NCI-H2081 treated with DMSO at 0.1 percent for 48 hours (cell line): ENCODE measurements around the gene SLC24A3.
"Not testable (repeated sequence)": the region's sequence is repeated elsewhere in the genome, so short reads cannot be mapped to it uniquely, and the experiment has no call there.

Experiments used
- DNase-seq: peaks from one replicate; lab custom pipeline; 2025; lab: John Stamatoyannopoulos, UW

The SLC24A3 gene

GRCh38 chr20:19747903-19748302 lies 535.5 kb downstream of the SLC24A3 start:
- DNase-seq: no peak

GRCh38 chr20:19748681-19749080 lies 536.2 kb downstream of the SLC24A3 start:
- no peak for DNase-seq

- no peak for DNase-seq
Observed at GRCh38 chr20:19749618-19750071, 537.2 kb downstream of the SLC24A3 start.

GRCh38 chr20:19750101-19750606 lies 537.7 kb downstream of the SLC24A3 start:
- no peak for DNase-seq

GRCh38 chr20:19750907-19751636 lies 538.6 kb downstream of the SLC24A3 start:
- no peak for DNase-seq

GRCh38 chr20:19754201-19754600 lies 541.8 kb downstream of the SLC24A3 start:
- not testable (repeated sequence) for DNase-seq

- no peak for DNase-seq
Observed at GRCh38 chr20:19756761-19757486, 544.5 kb downstream of the SLC24A3 start.

GRCh38 chr20:19757487-19758132 lies 545.2 kb downstream of the SLC24A3 start:
- DNase-seq: no peak

- DNase-seq: no peak
Observed at GRCh38 chr20:19758133-19758500, 545.7 kb downstream of the SLC24A3 start, which contains the start of gene RIN2. RIN2 (plus strand) TSS chr20:19758258; CDS start chr20:19889602, 131,344 bp downstream.

- DNase-seq: no peak
Observed at GRCh38 chr20:19758501-19759331, 546.3 kb downstream of the SLC24A3 start.

- DNase-seq: no peak
Observed at GRCh38 chr20:19760371-19760721, 547.9 kb downstream of the SLC24A3 start.

GRCh38 chr20:19761326-19761725 lies 548.9 kb downstream of the SLC24A3 start:
- DNase-seq: no peak

- no peak for DNase-seq
Observed at GRCh38 chr20:19761841-19762240, 549.4 kb downstream of the SLC24A3 start.

- no peak for DNase-seq
Observed at GRCh38 chr20:19764207-19764606, 551.8 kb downstream of the SLC24A3 start.

- DNase-seq: no peak
Observed at GRCh38 chr20:19765266-19765665, 552.8 kb downstream of the SLC24A3 start.

- DNase-seq: no peak
Observed at GRCh38 chr20:19765913-19766312, 553.5 kb downstream of the SLC24A3 start.

- DNase-seq: no peak
Observed at GRCh38 chr20:19767070-19767469, 554.6 kb downstream of the SLC24A3 start.

- no peak for DNase-seq
Observed at GRCh38 chr20:19768325-19768842, 555.9 kb downstream of the SLC24A3 start.

GRCh38 chr20:19769507-19769906 lies 557.1 kb downstream of the SLC24A3 start:
- DNase-seq: no peak

GRCh38 chr20:19770375-19770774 lies 557.9 kb downstream of the SLC24A3 start:
- DNase-seq: no peak

- no peak for DNase-seq
Observed at GRCh38 chr20:19771031-19771430, 558.6 kb downstream of the SLC24A3 start.
